HG03039 (cell line): Measurements from ENCODE around the gene SULT1C2.
"Not testable (repeated sequence)": the region's sequence is repeated elsewhere in the genome, so short reads cannot be mapped to it uniquely, and the experiment has no call there.

Experiments used
- ATAC-seq: cut with Tn5 transposase; IDR thresholded peaks from one replicate; pipeline ENCODE4 v1.9.1; 2021; ENCODE audit warnings: mild to moderate bottlenecking, moderate library complexity; ENCODE audit not compliant: unreplicated experiment

Gene SULT1C2

GRCh38 chr2:108288534-108289106 lies at the start of gene SULT1C2:
Gene SULT1C2, plus strand, starts transcription at chr2:108288895. Its CDS starts 4,773 bp downstream, at chr2:108293668.
- ATAC-seq: no peak

DNA sequence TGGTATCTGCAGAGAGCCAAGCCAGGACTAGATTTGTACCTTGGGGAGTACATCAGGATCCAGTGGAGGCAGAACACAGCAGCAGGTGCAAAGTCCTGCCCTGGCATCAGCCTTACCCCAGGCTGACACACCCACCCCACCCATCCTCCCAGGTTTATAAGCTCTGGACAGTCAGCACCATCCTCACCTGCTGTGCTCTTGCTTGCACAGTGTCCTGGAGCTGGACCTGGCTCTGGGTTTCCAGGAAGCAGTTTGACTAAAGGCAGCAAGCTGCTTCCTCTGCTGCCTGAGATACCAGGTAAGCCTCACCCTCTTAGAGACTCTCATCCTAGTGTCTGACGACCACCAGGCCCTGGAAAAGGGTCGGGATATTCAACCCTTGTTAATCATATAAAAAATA lies 48.9 kb upstream of the SULT1C2 start, which contains the start of gene SULT1C3:
SULT1C3 (plus strand) TSS at position 183 of the 400 bp plus-strand sequence. CDS start 7,227 bp downstream, outside the sequence.
- no peak for ATAC-seq

DNA sequence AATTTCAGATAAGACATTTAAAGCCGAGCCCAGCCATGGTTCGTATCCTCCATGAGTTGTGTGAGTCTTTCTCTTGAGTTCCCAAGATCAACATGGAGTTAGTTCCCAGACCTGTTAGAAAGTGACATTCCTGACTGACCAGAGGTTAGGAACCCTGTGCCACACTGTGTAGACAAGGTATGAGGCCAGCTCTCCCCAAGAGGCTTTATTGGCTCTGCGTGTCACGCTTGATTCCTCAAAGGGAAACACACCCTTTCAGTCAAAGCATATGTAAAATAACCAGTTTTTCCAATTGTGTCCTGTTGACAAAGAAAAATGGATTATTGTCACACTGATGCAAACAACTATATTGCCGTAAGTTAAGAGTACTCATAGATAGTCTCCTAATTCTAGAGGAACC lies 47.7 kb upstream of the SULT1C2 start:
- no peak for ATAC-seq

GRCh38 chr2:108243566-108243965 lies 45.1 kb upstream of the SULT1C2 start:
- ATAC-seq: no peak

GRCh38 chr2:108244667-108245414 lies 43.9 kb upstream of the SULT1C2 start:
- no peak for ATAC-seq

GRCh38 chr2:108253106-108253505 lies 35.6 kb upstream of the SULT1C2 start:
- ATAC-seq: no peak

DNA sequence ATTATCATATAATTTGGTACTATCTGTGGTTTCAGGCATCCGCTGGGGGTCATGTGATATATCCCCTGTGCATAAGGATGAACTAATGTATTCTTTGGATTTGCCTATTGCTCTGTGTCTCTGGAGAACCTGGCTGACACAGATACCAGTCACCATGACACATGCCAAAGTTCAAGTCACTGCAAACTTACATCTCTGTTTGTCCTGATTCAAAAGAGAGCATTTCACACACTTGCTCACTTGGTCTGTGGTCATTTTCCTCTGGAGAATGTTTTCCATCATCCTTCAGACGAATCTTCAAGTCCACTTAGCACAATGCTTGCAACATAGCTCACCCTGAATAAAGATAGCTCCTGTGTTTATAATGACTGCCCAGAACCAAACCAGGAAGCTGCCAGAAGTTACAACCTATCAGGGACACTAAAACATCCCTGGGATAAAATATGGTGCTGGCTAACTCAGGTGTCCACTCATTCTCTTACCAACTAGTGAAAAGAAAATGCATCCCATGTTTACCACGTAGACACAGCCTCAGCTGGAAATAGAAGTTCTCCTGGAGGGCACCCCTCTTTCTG lies 30.9 kb upstream of the SULT1C2 start:
- no peak for ATAC-seq

DNA sequence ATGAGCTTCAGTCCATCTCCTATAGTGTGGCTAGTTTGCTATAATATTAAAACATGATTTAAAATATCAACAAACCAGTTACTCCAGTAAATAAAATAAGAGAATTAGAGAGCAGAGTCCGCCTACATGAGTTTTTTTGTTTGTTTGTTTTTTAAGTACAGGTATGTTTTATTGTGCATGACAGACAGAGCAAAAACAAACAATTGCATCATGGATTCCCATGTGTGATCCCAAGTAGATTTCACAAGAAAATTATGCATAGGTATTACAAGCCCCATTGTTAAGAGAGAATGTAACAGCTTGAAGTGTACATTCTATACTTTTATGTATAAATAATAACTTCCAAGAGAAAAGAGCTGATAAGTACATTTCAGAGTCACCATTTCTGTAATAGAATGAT lies 27.9 kb upstream of the SULT1C2 start:
- ATAC-seq: no peak

DNA sequence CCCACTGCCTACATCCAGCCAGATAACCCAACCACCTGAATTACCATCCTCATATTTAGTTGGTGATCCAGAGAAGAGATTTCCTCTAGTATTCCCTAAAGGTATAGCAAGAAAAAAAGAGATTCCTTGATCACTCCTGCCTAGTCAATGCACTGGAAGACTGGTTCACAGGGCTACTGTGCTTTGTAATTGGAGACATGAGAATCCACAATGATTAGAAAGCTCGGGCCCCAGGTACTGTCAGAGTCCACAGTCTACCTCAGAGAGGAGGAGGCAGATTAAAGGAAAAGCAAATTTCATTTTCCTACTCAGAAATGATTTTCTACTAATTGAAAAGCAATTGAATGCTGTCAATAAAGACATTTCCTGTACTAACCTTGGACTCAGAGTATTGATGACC lies 26.7 kb upstream of the SULT1C2 start:
- no peak for ATAC-seq

- no peak for ATAC-seq
These were observed 25.3 kb upstream of the SULT1C2 start for GRCh38 chr2:108263401-108263800.

DNA sequence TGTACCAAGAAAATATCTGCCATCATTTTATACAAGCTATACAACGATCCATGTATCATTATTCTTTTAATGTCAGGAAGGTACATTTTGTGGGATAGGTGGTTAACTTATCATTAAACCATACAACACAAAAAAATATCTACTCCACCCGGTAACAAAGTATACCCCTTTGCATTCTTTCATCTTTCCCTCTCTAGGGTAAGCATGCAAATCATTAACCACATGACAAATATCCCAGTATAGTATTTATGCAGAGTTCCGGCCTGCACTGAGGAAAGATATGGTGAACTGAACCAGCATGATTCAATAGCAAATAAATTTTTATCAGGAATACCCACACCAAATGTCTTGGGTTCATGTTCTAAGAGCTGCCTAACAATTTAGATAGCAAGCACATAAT lies 22.5 kb upstream of the SULT1C2 start:
- ATAC-seq: no peak

- no peak for ATAC-seq
These were observed 21.6 kb upstream of the SULT1C2 start for GRCh38 chr2:108267101-108267500.

GRCh38 chr2:108268001-108268400 lies 20.7 kb upstream of the SULT1C2 start:
- ATAC-seq: no peak

GRCh38 chr2:108270346-108270745 lies 18.3 kb upstream of the SULT1C2 start:
- no peak for ATAC-seq

DNA sequence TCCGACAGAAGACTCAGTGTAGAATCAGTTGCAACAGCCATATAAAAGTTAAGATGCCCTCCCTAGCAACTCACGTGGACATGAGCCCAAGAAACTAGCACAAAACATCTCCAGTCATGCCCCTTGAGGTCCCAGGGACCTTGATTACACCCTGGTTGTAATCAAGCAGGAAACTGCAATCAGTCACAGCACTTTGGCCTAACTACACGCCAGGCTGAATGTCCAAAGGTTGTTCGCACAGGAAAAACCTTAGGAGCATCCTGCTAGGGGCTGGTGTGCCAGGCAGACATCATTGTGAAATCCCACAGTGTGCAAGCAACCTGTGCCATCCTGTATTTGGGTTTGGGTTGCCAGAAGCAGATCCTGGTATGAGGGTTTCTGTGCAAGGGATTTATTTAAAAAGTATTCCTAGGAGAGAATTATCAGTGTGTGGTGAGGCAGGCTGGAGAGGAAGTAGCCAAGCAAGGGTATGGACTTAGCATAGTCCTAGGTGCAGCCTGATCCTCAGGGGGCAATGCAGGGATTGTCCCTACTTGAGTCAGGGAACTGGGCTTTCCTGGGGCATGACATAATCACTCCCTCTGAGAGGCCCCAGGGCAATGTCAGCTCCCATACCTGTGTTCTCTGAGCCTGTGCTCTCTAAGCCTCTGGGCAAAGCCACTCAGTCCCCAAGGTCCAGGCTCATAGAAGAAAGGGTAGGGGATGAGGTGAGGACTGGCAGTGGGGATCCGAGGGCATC lies 17.8 kb upstream of the SULT1C2 start:
- ATAC-seq: no peak

GRCh38 chr2:108271691-108272253 lies 16.9 kb upstream of the SULT1C2 start:
- ATAC-seq: no peak

DNA sequence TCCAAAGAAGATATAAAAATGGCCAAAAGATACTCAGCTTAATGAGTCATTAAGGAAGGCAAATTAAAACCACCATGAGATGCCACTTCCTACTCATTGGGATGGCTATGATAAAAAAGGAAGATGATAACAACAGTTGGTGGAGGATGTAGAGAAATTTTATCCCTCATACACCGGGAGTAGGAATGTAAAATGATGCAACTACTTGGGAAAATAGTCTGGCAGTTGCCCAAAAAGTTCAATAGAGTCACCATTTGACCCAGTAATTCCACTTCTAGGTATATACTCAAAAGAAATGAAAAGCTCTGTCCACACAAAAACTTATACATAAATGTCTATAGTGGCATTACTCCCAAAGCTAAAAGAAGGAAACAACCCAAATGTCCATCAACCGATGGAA lies 10.1 kb upstream of the SULT1C2 start:
- no peak for ATAC-seq

GRCh38 chr2:108279468-108279867 lies 9.2 kb upstream of the SULT1C2 start:
- ATAC-seq: no peak

DNA sequence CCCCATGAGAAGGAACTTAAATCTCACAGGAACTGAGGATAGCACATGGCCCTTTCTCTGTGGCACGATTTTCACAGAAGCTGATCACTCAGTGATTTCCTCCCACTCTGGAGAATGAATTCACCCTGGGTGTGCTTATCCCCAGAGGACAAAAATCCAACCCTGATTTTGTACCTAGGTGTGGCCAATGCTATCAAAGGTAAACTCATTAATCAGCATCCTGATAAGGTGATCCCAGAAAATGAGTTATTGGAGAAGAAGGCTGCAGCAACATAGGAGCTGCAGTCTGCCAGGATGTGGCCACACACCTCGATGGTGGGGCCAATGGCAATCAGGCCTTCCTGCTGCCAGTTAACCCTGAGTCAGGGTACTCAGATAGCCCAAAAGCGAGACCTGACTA lies 8.2 kb upstream of the SULT1C2 start:
- ATAC-seq: no peak

- ATAC-seq: not testable (repeated sequence)
These were observed 4.1 kb upstream of the SULT1C2 start for GRCh38 chr2:108284566-108284965.

- ATAC-seq: no peak
These were observed 3.1 kb upstream of the SULT1C2 start for GRCh38 chr2:108285616-108286015.
